ENCODE data around the gene NEURL1. TPM values are rescaled to one million over a fixed set of nuclear protein-coding genes. Genes with fewer than 3 reads are reported as not detected.

Gene NEURL1
- total RNA-seq, 2 experiments from 2014 or later: 1.1 TPM

DNA sequence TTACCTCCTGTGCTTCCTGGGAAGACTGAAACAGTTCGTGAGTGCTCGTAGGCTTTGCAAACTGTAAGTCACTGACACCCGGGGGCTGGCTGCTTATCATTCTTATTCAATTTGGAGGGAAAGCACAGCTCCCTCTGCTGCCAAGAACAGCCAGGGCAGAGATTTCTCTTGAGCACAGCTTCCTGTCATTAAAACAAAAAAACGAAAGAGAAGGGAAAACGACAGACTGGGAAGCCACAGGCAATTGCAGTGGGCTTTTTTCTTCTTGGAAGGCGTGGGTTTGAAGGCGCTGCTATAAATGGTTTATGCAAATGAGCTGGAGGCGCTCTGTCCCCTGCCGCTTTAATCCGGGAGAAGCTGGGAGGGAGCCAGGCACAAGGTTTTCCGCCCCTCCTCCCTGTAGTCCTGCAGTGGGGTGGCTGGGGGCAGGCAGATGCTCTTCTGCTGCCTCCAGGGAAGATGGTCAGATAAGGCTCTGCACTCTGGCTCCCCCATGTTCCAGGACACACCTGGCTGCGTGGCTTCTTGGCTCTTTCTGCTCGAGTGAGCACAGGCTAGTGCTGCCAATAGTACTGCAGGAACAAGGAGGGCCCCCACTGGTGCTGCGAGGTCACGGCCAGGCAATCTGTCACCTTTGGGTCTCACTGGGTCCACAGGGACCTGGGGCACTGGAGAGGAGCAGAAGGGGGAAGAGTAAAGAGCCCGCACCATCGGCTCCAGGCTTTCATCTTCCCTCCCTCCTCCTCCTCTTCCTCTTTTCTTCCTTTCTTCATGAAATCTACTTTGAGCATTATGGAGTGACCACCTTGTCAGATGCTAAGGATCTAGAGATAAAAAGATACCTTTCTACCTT, 49.5 kb downstream of the NEURL1 start:
- peak overlapping the region; percentile 55 for H3K4me3 Mint-ChIP-seq
- no peaks in the 10 kb centered on the region for H3K9me3 Mint-ChIP-seq (ENCODE audit: insufficient read depth)
- peak; percentile 60 for DNase-seq
- H3K36me3 Mint-ChIP-seq (ENCODE audit: low read depth): no peaks in the 10 kb centered on the region
- peaks cover 12% of the 10 kb centered on the region for H3K4me1 Mint-ChIP-seq (ENCODE audit: low read depth)
- no peak overlapping the region for H3K27ac Mint-ChIP-seq
- ChIA-PET POLR2A (no interaction called here), CTCF (interaction anchor here (0.6 to 2.1 kb wide), 15 partner anchors 9 to 143 kb away, joined by 3 to 11 read pairs (median 4); no protein-coding TSS in a partner anchor)
- H3K27me3 Mint-ChIP-seq (ENCODE audit: low read depth): peaks cover 11% of the 10 kb centered on the region
- ATAC-seq: peak; percentile 67

GRCh38 chr10:103543617-103544525, 50.4 kb downstream of the NEURL1 start:
- H3K9me3 Mint-ChIP-seq (ENCODE audit: insufficient read depth): no peaks in the 10 kb centered on the region

GRCh38 chr10:103544657-103545310, 51.3 kb downstream of the NEURL1 start:
- CTCF ChIA-PET: interaction anchor here (1.0 kb wide), 1 partner anchor 10 kb away, joined by 3 read pairs; no protein-coding TSS in a partner anchor
- Mint-ChIP-seq H3K9me3 (ENCODE audit: insufficient read depth) (no peaks in the 10 kb centered on the region), H3K27me3 (ENCODE audit: low read depth) (peaks cover 9% of the 10 kb centered on the region), H3K4me1 (ENCODE audit: low read depth) (peaks cover 12% of the 10 kb centered on the region), H3K27ac (no peak overlapping the region), H3K36me3 (ENCODE audit: low read depth) (no peaks in the 10 kb centered on the region), H3K4me3 (no peak overlapping the region)
- DNase-seq (no peak), ATAC-seq (no peak)
- POLR2A ChIA-PET: no interaction called here

More at GRCh38 chr10:103543617-103544525, 50.4 kb downstream of the NEURL1 start:
- peaks cover 11% of the 10 kb centered on the region for H3K27me3 Mint-ChIP-seq (ENCODE audit: low read depth)
- DNase-seq: no peak
- no peak overlapping the region for H3K27ac Mint-ChIP-seq
- ATAC-seq: no peak
- POLR2A ChIA-PET: no interaction called here
- peaks cover 12% of the 10 kb centered on the region for H3K4me1 Mint-ChIP-seq (ENCODE audit: low read depth)
- H3K36me3 Mint-ChIP-seq (ENCODE audit: low read depth): no peaks in the 10 kb centered on the region
- no peak overlapping the region for H3K4me3 Mint-ChIP-seq
- CTCF ChIA-PET: interaction anchor here (1.0 kb wide), 2 partner anchors 9 to 128 kb away, joined by 3 to 5 read pairs; no protein-coding TSS in a partner anchor

GRCh38 chr10:103545366-103545765, 51.9 kb downstream of the NEURL1 start:
- peaks cover 12% of the 10 kb centered on the region for H3K4me1 Mint-ChIP-seq (ENCODE audit: low read depth)
- H3K9me3 Mint-ChIP-seq (ENCODE audit: insufficient read depth): no peaks in the 10 kb centered on the region
- POLR2A ChIA-PET: no interaction called here
- ATAC-seq (no peak), DNase-seq (no peak)
- no peak overlapping the region for H3K27ac Mint-ChIP-seq
- CTCF ChIA-PET: interaction anchor here (0.9 to 1.9 kb wide), 3 partner anchors 47 to 141 kb away, joined by 3 to 8 read pairs (median 5); no protein-coding TSS in a partner anchor
- peaks cover 8% of the 10 kb centered on the region for H3K27me3 Mint-ChIP-seq (ENCODE audit: low read depth)
- no peaks in the 10 kb centered on the region for H3K36me3 Mint-ChIP-seq (ENCODE audit: low read depth)
- no peak overlapping the region for H3K4me3 Mint-ChIP-seq

- Mint-ChIP-seq H3K4me1 (ENCODE audit: low read depth) (peaks cover 12% of the 10 kb centered on the region), H3K9me3 (ENCODE audit: insufficient read depth) (no peaks in the 10 kb centered on the region), H3K4me3 (no peak overlapping the region), H3K27me3 (ENCODE audit: low read depth) (peaks cover 5% of the 10 kb centered on the region), H3K27ac (no peak overlapping the region), H3K36me3 (ENCODE audit: low read depth) (no peaks in the 10 kb centered on the region)
- ATAC-seq (no peak), DNase-seq (no peak)
- ChIA-PET POLR2A (no interaction called here), CTCF (interaction anchor here (0.9 to 2.2 kb wide), 4 partner anchors 19 to 140 kb away, joined by 3 to 8 read pairs (median 6); no protein-coding TSS in a partner anchor)
These were observed 52.3 kb downstream of the NEURL1 start for GRCh38 chr10:103545771-103546281.

DNA sequence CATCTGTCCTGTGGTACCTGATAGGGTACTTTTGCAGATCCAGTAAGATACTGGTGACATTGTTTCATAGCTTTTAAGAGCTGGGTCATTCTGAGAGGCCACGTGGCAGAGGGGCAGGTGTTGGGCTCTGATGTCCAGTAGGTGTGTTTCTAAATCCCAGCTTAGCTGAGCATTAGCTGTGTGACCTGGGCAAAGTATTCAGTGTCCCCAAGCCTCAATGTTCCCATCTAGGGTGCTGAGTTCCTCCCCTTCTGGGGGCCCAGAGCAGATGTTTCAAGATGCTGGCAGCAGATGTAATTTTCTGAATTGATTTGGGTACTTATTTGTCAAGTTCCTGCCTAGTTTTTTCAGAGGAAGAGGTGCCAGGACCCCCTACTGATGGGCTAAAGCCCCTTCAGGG, 52.9 kb downstream of the NEURL1 start:
- ATAC-seq: no peak
- H3K4me1 Mint-ChIP-seq (ENCODE audit: low read depth): peaks cover 12% of the 10 kb centered on the region
- no peak for DNase-seq
- H3K27ac Mint-ChIP-seq: no peak overlapping the region
- H3K27me3 Mint-ChIP-seq (ENCODE audit: low read depth): no peaks in the 10 kb centered on the region
- ChIA-PET POLR2A (no interaction called here), CTCF (interaction anchor here (0.9 to 2.2 kb wide), 5 partner anchors 18 to 140 kb away, joined by 3 to 8 read pairs (median 5); no protein-coding TSS in a partner anchor)
- no peaks in the 10 kb centered on the region for H3K9me3 Mint-ChIP-seq (ENCODE audit: insufficient read depth)
- no peaks in the 10 kb centered on the region for H3K36me3 Mint-ChIP-seq (ENCODE audit: low read depth)
- no peak overlapping the region for H3K4me3 Mint-ChIP-seq

DNA sequence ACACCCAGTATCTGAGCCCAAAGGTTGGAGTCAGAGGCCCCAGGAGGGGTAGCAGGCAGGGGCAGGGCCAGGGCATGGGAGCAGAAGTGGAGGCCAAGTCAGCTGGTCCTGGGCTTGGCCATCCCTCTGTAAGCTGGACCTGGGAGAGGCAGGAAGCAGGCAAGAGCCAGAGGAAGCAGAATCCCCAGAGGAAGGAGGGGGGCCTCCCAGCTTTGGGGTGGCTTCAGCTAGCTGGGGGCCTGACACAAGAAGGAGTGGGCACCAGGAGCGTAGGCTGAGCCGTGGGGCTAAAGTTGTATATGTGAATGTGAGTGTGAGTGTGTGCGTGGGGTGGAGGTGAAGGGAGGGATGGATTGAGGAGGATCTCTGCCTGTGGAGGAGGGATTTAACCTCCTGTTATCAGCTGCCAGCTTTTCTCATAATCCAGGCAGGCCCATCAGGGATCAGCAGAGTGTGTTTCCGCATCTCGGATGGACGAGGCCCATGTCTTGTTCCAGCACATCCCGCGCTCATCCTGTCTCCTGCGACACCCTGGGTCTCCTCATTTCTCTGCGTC, 54.0 kb downstream of the NEURL1 start:
- ChIA-PET POLR2A (no interaction called here), CTCF (interaction anchor here (1.0 to 2.2 kb wide), 3 partner anchors 17 to 139 kb away, joined by 3 to 8 read pairs (median 8); no protein-coding TSS in a partner anchor)
- H3K27me3 Mint-ChIP-seq (ENCODE audit: low read depth): no peaks in the 10 kb centered on the region
- DNase-seq (no peak), ATAC-seq (no peak)
- peaks cover 10% of the 10 kb centered on the region for H3K4me1 Mint-ChIP-seq (ENCODE audit: low read depth)
- H3K9me3 Mint-ChIP-seq (ENCODE audit: insufficient read depth): no peaks in the 10 kb centered on the region
- no peak overlapping the region for H3K27ac Mint-ChIP-seq
- no peaks in the 10 kb centered on the region for H3K36me3 Mint-ChIP-seq (ENCODE audit: low read depth)
- no peak overlapping the region for H3K4me3 Mint-ChIP-seq

GRCh38 chr10:103548006-103548405, 54.5 kb downstream of the NEURL1 start:
- no peaks in the 10 kb centered on the region for H3K36me3 Mint-ChIP-seq (ENCODE audit: low read depth)
- CTCF ChIA-PET: no interaction called here
- peaks cover 4% of the 10 kb centered on the region for H3K4me1 Mint-ChIP-seq (ENCODE audit: low read depth)
- no peaks in the 10 kb centered on the region for H3K9me3 Mint-ChIP-seq (ENCODE audit: insufficient read depth)
- DNase-seq (no peak), ATAC-seq (no peak)
- H3K27me3 Mint-ChIP-seq (ENCODE audit: low read depth): peaks cover 3% of the 10 kb centered on the region
- POLR2A ChIA-PET: no interaction called here
- H3K27ac Mint-ChIP-seq: no peak overlapping the region
- H3K4me3 Mint-ChIP-seq: no peak overlapping the region

DNA sequence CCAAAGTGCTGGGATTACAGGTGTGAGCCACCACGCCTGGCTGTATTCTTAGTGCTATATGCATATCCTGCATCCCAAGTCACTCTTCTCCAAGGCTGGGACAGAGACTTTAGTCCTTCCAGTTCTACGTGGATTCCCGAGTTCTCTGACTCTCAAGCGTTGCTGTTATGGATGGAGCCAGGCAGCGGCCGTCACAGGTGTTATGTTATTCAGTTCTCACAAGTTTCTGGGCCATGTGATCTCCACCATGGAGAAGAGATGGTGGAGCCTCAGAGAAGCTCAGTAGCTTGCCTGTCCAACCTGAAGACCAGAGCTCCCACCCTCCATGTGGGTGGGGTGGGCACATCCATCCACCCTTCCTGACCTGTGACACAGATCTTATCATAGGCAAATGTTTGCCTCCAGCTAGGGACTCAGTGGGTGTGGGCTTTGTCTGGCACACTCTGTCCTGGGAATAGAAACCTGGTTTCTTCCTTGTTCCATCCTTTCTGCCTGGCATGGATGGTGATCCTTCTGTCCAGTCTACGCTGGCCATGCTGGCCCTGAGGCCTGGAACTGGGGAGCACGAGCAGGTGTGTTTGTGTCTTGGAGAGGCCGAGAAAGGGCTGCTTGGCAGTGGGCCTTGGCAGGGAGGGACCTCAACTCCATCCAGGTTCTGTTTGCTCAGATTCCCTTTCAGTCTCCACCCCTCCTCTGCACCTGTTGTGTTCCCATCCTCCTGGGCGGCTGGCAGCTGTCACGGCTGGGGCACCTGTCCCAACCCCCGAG, 55.3 kb downstream of the NEURL1 start:
- H3K4me1 Mint-ChIP-seq (ENCODE audit: low read depth): peaks cover 1% of the 10 kb centered on the region
- ATAC-seq (no peak), DNase-seq (no peak)
- H3K9me3 Mint-ChIP-seq (ENCODE audit: insufficient read depth): no peaks in the 10 kb centered on the region
- ChIA-PET CTCF (no interaction called here), POLR2A (no interaction called here)
- H3K27me3 Mint-ChIP-seq (ENCODE audit: low read depth): peaks cover 4% of the 10 kb centered on the region
- no peak overlapping the region for H3K27ac Mint-ChIP-seq
- no peaks in the 10 kb centered on the region for H3K36me3 Mint-ChIP-seq (ENCODE audit: low read depth)
- no peak overlapping the region for H3K4me3 Mint-ChIP-seq

- Mint-ChIP-seq H3K36me3 (ENCODE audit: low read depth) (no peaks in the 10 kb centered on the region), H3K4me1 (ENCODE audit: low read depth) (peaks cover 6% of the 10 kb centered on the region), H3K9me3 (ENCODE audit: insufficient read depth) (no peaks in the 10 kb centered on the region), H3K4me3 (no peak overlapping the region), H3K27ac (no peak overlapping the region), H3K27me3 (ENCODE audit: low read depth) (peaks cover 10% of the 10 kb centered on the region)
- POLR2A ChIA-PET: no interaction called here
- DNase-seq (no peak), ATAC-seq (no peak)
- CTCF ChIA-PET: no interaction called here
These were observed 55.8 kb downstream of the NEURL1 start for GRCh38 chr10:103549349-103549685.

DNA sequence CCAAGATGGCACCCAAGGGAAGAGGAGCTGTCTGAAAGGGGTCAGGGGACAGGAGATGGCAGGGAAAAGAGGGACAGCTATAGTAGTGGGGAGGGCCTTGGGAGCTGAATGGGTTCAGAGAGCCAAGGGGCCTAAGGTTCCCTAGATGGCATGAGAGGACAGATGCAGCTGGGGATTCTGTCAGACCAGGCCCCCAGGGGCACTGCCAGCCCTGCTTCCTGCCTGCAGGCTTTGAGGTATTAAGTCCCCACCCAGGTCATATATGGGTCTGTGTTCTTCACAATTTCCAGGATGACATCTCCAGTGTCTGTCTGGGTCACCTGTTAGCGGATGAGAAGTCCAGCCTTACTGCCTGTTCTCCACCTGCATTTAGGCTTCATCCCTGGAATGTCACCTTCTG, 56.7 kb downstream of the NEURL1 start:
- H3K36me3 Mint-ChIP-seq (ENCODE audit: low read depth): no peaks in the 10 kb centered on the region
- H3K27me3 Mint-ChIP-seq (ENCODE audit: low read depth): peaks cover 16% of the 10 kb centered on the region
- no peak for ATAC-seq
- no peaks in the 10 kb centered on the region for H3K9me3 Mint-ChIP-seq (ENCODE audit: insufficient read depth)
- no peak overlapping the region for H3K4me3 Mint-ChIP-seq
- POLR2A ChIA-PET: no interaction called here
- H3K27ac Mint-ChIP-seq: no peak overlapping the region
- CTCF ChIA-PET: no interaction called here
- no peak for DNase-seq
- peaks cover 12% of the 10 kb centered on the region for H3K4me1 Mint-ChIP-seq (ENCODE audit: low read depth)
